Lower lobe of right lung (tissue), 2 donors: Measurements from ENCODE around the gene RSPH6A. TPM values are rescaled to one million over a fixed set of nuclear protein-coding genes. Genes with fewer than 3 reads are reported as not detected.
A peak's percentile ranks its signal among the peaks of the same experiment; 100 is the strongest.

Experiments used
- ATAC-seq, 2 donors: fragments of 200-7000 bp; cut with Tn5 transposase; one replicate each; pipeline ENCODE4 v1.9.1; 2020 to 2022; ENCODE audit warnings: mild to moderate bottlenecking in 2 of 2, moderate library complexity in 2 of 2
- DNase-seq: peaks from one replicate; pipeline ENCODE4 v3.0.0-alpha.2; 2020
- H3K27ac ChIP-seq: fragments of 200-600 bp; one replicate; pipeline ENCODE4 v1.8.0; 2022
- H3K27me3 ChIP-seq: fragments of 200-600 bp; one replicate; pipeline ENCODE4 v1.8.0; 2022; ENCODE audit warnings: low read depth
- H3K36me3 ChIP-seq: fragments of 200-600 bp; one replicate; pipeline ENCODE4 v1.8.0; 2022; ENCODE audit warnings: mild to moderate bottlenecking
- H3K4me1 ChIP-seq: fragments of 200-600 bp; one replicate; pipeline ENCODE4 v1.8.0; 2022
- H3K4me3 ChIP-seq: fragments of 200-600 bp; one replicate; pipeline ENCODE4 v1.8.0; 2022; ENCODE audit warnings: mild to moderate bottlenecking
- H3K9me3 ChIP-seq: fragments of 200-600 bp; one replicate; pipeline ENCODE4 v1.8.0; 2022
- CTCF ChIP-seq: fragments of 200-600 bp; IDR thresholded peaks from one replicate; pipeline ENCODE4 v1.8.0; 2022; ENCODE audit warnings: antibody characterized with exemption, mild to moderate bottlenecking
- intact Hi-C: fragments of 100-400 bp; cut with DNase I; formaldehyde crosslinking; loops from one replicate; pipeline ENCODE4 v1.11.0; 2022
- total RNA-seq: library from RNA; stranded (reverse); fragmentation: NEBNext Ultra II Directional; extraction: Animal tissue kit (Norgen Biotek cat#: 25700); gene quantifications from one replicate; pipeline ENCODE4 v1.2.1, GENCODE V29; 2021
- donor health status: DM: no; HTN: yes; CAD: no; lungs with severe emphysema.

RSPH6A gene
- total RNA-seq, 1 donor from 2014 or later: 0.21 TPM

DNA sequence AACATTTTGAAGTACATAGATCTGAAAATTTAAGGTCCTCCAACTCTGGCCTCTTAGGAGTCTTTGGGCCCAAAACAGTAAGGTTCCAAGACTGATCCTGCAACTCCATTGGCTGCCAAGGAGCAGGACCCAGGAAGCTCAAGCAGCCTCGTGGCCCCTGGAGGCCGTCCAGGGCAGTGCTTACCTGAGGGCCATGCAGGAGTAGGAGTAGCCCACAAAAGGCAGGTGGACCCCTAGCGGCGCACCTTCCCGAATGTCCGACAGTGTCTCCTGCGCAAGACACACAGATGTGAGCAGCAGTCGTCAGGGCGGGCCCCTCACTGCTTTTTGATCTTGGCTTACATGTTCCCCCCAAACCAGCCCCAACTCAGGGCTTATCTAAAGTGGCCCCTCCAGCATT is 40.3 kb downstream of the RSPH6A start:
- TF ChIP-seq CTCF: no peak
- peaks cover 20% of the 10 kb centered on the region for H3K4me1 ChIP-seq
- H3K27me3 ChIP-seq: peaks cover 30% of the 10 kb centered on the region
- H3K4me3 ChIP-seq: no peak overlapping the region
- no peak overlapping the region for H3K27ac ChIP-seq
- intact Hi-C loops: no loop called here
- H3K9me3 ChIP-seq: no peaks in the 10 kb centered on the region
- H3K36me3 ChIP-seq: peaks cover 37% of the 10 kb centered on the region
- DNase-seq (no peak), ATAC-seq (no peak)

- H3K27me3 ChIP-seq: peaks cover 28% of the 10 kb centered on the region
- H3K9me3 ChIP-seq: no peaks in the 10 kb centered on the region
- TF ChIP-seq CTCF: no peak
- H3K27ac ChIP-seq: no peak overlapping the region
- H3K4me3 ChIP-seq: no peak overlapping the region
- DNase-seq: no peak
- peaks cover 35% of the 10 kb centered on the region for H3K36me3 ChIP-seq
- H3K4me1 ChIP-seq: peaks cover 10% of the 10 kb centered on the region
- ATAC-seq: no peak
- intact Hi-C loops: no loop called here
Measured at GRCh38 chr19:45773384-45773783, 41.7 kb downstream of the RSPH6A start.

GRCh38 chr19:45772912-45773311 is 42.2 kb downstream of the RSPH6A start:
- Histone ChIP-seq H3K4me3 (no peak overlapping the region), H3K36me3 (peaks cover 30% of the 10 kb centered on the region), H3K27ac (no peak overlapping the region), H3K27me3 (peaks cover 24% of the 10 kb centered on the region), H3K4me1 (peaks cover 13% of the 10 kb centered on the region), H3K9me3 (no peaks in the 10 kb centered on the region)
- intact Hi-C loops: no loop called here
- ATAC-seq (no peak), DNase-seq (no peak)
- TF ChIP-seq CTCF: no peak

DNA sequence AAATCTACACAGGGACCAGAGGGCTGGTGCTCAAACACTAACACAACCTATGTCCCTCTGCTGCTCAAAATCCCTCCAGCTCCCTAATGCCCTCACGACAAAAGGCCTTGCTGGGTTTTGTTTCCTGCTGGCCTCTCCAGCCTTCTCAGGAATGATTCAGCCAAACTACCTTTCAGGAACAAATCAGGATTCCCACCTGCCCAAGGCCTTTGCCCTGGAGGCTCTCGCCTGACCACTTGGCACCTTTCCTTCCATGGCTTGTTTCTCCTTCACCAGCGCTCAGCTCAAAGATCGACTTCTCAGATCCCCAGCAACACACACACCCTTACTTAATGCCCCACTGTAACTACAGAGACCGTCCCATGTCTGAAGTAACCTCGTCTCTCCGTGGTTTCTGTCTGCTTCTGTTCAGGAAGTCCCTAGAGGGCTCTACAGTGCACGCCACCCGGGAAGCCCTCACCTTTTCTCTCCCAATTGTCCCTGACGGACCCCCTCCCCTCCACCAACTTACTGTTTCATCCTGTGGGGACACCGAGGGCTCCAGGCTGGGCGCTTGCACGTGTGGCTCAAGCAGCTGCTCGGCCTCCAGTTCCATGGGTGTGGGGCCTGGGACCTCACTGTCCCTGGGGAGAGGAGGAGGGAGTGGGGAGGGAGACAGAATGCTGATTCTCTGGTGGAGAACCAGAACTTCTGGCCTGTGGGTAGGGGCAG is 42.8 kb downstream of the RSPH6A start:
- intact Hi-C loops: no loop called here
- Histone ChIP-seq H3K4me3 (no peak overlapping the region), H3K27ac (no peak overlapping the region)

GRCh38 chr19:45771311-45771933 is 43.7 kb downstream of the RSPH6A start:
- Histone ChIP-seq H3K9me3 (no peaks in the 10 kb centered on the region), H3K27me3 (peaks cover 18% of the 10 kb centered on the region), H3K36me3 (peaks cover 16% of the 10 kb centered on the region), H3K4me3 (peak overlapping the region; percentile 73), H3K4me1 (peaks cover 26% of the 10 kb centered on the region), H3K27ac (peak overlapping the region; percentile 89)
- DNase-seq (no peak), ATAC-seq (no peak)
- no peak for TF ChIP-seq CTCF
- intact Hi-C loops: no loop called here

More for the DNA sequence above, 42.8 kb downstream of the RSPH6A start:
- Histone ChIP-seq H3K27me3 (peaks cover 17% of the 10 kb centered on the region), H3K4me1 (peaks cover 17% of the 10 kb centered on the region), H3K36me3 (peaks cover 24% of the 10 kb centered on the region), H3K9me3 (no peaks in the 10 kb centered on the region)
- DNase-seq: no peak
- ATAC-seq: no peak
- TF ChIP-seq CTCF: no peak
